ENCODE data around the gene ARID5B. TPM values are rescaled to one million over a fixed set of nuclear protein-coding genes. Genes with fewer than 3 reads are reported as not detected.

Gene ARID5B
- total RNA-seq, 1 experiment from 2014 or later = 2.3 TPM

DNA sequence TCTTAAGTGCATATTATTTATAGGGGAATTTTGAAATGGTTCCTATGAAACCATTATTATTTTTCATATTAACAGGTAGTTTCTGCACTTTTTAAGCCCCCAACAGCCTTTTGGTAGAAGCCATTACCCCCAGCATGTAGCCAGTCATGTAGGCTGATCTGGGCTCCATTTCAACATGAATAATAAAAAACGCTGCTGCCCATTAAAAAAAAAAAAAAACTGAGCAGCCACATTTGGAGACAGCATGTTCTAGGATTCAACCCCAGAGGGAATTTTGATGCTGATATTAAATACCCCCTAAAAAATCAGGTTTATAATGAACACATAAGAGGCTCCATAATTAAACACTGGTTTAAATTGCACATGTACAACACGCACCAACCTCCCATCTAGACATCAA lies 185.8 kb downstream of the ARID5B start (continued):
- TF ChIP-seq, protein P1, sequence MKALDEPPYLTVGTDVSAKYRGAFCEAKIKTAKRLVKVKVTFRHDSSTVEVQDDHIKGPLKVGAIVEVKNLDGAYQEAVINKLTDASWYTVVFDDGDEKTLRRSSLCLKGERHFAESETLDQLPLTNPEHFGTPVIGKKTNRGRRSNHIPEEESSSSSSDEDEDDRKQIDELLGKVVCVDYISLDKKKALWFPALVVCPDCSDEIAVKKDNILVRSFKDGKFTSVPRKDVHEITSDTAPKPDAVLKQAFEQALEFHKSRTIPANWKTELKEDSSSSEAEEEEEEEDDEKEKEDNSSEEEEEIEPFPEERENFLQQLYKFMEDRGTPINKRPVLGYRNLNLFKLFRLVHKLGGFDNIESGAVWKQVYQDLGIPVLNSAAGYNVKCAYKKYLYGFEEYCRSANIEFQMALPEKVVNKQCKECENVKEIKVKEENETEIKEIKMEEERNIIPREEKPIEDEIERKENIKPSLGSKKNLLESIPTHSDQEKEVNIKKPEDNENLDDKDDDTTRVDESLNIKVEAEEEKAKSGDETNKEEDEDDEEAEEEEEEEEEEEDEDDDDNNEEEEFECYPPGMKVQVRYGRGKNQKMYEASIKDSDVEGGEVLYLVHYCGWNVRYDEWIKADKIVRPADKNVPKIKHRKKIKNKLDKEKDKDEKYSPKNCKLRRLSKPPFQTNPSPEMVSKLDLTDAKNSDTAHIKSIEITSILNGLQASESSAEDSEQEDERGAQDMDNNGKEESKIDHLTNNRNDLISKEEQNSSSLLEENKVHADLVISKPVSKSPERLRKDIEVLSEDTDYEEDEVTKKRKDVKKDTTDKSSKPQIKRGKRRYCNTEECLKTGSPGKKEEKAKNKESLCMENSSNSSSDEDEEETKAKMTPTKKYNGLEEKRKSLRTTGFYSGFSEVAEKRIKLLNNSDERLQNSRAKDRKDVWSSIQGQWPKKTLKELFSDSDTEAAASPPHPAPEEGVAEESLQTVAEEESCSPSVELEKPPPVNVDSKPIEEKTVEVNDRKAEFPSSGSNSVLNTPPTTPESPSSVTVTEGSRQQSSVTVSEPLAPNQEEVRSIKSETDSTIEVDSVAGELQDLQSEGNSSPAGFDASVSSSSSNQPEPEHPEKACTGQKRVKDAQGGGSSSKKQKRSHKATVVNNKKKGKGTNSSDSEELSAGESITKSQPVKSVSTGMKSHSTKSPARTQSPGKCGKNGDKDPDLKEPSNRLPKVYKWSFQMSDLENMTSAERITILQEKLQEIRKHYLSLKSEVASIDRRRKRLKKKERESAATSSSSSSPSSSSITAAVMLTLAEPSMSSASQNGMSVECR (CRISPR knock-in tag; IDR thresholded peaks at IDR 0.05; ENCODE audit: borderline replicate concordance) = no peak
- TF ChIP-seq ZBTB21 (CRISPR knock-in tag; IDR thresholded peaks at IDR 0.05; ENCODE audit: borderline replicate concordance) = no peak

DNA sequence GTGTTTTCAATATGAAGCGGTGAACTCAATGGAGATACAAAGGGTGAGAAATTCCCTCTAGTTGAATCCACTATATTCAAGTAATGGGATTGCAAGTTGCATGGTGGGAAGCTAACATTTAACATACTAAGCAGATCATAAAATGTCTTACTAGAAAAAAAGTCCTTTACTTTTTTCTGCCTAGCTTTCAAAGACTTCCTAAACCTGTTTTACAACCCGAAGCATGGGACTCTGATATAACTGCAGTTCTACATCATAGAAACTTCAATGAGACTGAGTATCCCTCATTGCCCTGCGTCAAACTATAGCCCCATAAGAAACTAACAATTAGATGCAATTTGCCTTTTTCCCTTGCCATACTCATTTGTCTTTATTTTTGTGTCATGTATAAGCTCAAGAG lies 187.3 kb downstream of the ARID5B start:
- H3K27ac Mint-ChIP-seq = no peak overlapping the region
- POLR2A ChIA-PET = no interaction called here
- no peaks in the 10 kb centered on the region for H3K36me3 Mint-ChIP-seq
- H3K4me1 Mint-ChIP-seq = peaks cover 1% of the 10 kb centered on the region; the same call in 1 of the 2 replicates
- ATAC-seq = no peak
- H3K4me3 Mint-ChIP-seq = no peak overlapping the region
- no peak for DNase-seq (ENCODE audit: low spot score)
- H3K27me3 Mint-ChIP-seq (ENCODE audit: low read depth) = no peaks in the 10 kb centered on the region
- no peaks in the 10 kb centered on the region for H3K9me3 Mint-ChIP-seq
- TF ChIP-seq NFATC4 (CRISPR knock-in tag; IDR thresholded peaks at IDR 0.05) (no peak), MYBL2 (CRISPR knock-in tag; IDR thresholded peaks at IDR 0.05) (no peak), SP1 (CRISPR knock-in tag; conservative IDR thresholded peaks at IDR 0.05) (no peak), NFYB (CRISPR knock-in tag; conservative IDR thresholded peaks at IDR 0.05; ENCODE audit: low read depth) (no peak), EMX1 (CRISPR knock-in tag; IDR thresholded peaks at IDR 0.05) (no peak), ELF4 (CRISPR knock-in tag; IDR thresholded peaks at IDR 0.05; ENCODE audit: low read depth) (no peak), FOXJ3 (CRISPR knock-in tag; IDR thresholded peaks at IDR 0.05; ENCODE audit: borderline replicate concordance) (no peak)
- TF ChIP-seq, protein P2, sequence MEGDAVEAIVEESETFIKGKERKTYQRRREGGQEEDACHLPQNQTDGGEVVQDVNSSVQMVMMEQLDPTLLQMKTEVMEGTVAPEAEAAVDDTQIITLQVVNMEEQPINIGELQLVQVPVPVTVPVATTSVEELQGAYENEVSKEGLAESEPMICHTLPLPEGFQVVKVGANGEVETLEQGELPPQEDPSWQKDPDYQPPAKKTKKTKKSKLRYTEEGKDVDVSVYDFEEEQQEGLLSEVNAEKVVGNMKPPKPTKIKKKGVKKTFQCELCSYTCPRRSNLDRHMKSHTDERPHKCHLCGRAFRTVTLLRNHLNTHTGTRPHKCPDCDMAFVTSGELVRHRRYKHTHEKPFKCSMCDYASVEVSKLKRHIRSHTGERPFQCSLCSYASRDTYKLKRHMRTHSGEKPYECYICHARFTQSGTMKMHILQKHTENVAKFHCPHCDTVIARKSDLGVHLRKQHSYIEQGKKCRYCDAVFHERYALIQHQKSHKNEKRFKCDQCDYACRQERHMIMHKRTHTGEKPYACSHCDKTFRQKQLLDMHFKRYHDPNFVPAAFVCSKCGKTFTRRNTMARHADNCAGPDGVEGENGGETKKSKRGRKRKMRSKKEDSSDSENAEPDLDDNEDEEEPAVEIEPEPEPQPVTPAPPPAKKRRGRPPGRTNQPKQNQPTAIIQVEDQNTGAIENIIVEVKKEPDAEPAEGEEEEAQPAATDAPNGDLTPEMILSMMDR (IDR thresholded peaks at IDR 0.05) = no peak
- TF ChIP-seq, protein P3, sequence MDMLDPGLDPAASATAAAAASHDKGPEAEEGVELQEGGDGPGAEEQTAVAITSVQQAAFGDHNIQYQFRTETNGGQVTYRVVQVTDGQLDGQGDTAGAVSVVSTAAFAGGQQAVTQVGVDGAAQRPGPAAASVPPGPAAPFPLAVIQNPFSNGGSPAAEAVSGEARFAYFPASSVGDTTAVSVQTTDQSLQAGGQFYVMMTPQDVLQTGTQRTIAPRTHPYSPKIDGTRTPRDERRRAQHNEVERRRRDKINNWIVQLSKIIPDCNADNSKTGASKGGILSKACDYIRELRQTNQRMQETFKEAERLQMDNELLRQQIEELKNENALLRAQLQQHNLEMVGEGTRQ (CRISPR knock-in tag; IDR thresholded peaks at IDR 0.05) = no peak
- TF ChIP-seq, protein P4, sequence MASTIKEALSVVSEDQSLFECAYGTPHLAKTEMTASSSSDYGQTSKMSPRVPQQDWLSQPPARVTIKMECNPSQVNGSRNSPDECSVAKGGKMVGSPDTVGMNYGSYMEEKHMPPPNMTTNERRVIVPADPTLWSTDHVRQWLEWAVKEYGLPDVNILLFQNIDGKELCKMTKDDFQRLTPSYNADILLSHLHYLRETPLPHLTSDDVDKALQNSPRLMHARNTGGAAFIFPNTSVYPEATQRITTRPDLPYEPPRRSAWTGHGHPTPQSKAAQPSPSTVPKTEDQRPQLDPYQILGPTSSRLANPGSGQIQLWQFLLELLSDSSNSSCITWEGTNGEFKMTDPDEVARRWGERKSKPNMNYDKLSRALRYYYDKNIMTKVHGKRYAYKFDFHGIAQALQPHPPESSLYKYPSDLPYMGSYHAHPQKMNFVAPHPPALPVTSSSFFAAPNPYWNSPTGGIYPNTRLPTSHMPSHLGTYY (CRISPR knock-in tag; IDR thresholded peaks at IDR 0.05) = no peak
- TF ChIP-seq, protein P1 (CRISPR knock-in tag; IDR thresholded peaks at IDR 0.05; ENCODE audit: borderline replicate concordance) = no peak
- CTCF ChIA-PET = no interaction called here

Measured in WTC11 (cell line).